Right renal pelvis (tissue), 4 donors: Measurements from ENCODE around the gene CCT7. TPM values are rescaled to one million over a fixed set of nuclear protein-coding genes. Genes with fewer than 3 reads are reported as not detected.
"Not testable (repeated sequence)": the region's sequence is repeated elsewhere in the genome, so short reads cannot be mapped to it uniquely, and the experiment has no call there.

Experiments used
- DNase-seq, 4 donors: peaks; one replicate each; pipeline ENCODE4 v3.0.0-alpha.2; 2013; ENCODE audit warnings: low read depth in 4 of 4, low spot score in 3 of 4, missing footprints in 1 of 4
- polyA plus RNA-seq, 4 donors: library from polyadenylated mRNA; unstranded; fragments of 120-200 nt; gene quantifications; one replicate each; pipeline ENCODE4 v1.2.1, GENCODE V29; 2013; ENCODE audit not compliant: insufficient read length in 4 of 4

Gene CCT7
- polyA plus RNA-seq, 4 donors: 246 to 280 (median 257) TPM

- no peak for DNase-seq
Observed at GRCh38 chr2:73254343-73255006, 20.4 kb downstream of the CCT7 start.

GRCh38 chr2:73255007-73255644 lies 21.0 kb downstream of the CCT7 start:
- no peak for DNase-seq

GRCh38 chr2:73255907-73256617 lies 22.0 kb downstream of the CCT7 start:
- DNase-seq: no peak

- no peak for DNase-seq
Observed at GRCh38 chr2:73256618-73256922, 22.5 kb downstream of the CCT7 start.

- DNase-seq: no peak
Observed at GRCh38 chr2:73257021-73257420, 22.9 kb downstream of the CCT7 start.

- DNase-seq: no peak
Observed at GRCh38 chr2:73257425-73258125, 23.5 kb downstream of the CCT7 start.

- no peak for DNase-seq
Observed at GRCh38 chr2:73258186-73258912, 24.2 kb downstream of the CCT7 start.

- no peak for DNase-seq
Observed at GRCh38 chr2:73258913-73259215, 24.8 kb downstream of the CCT7 start.

GRCh38 chr2:73259276-73259675 lies 25.2 kb downstream of the CCT7 start:
- no peak for DNase-seq

- DNase-seq: no peak
Observed at GRCh38 chr2:73259704-73260337, 25.7 kb downstream of the CCT7 start.

GRCh38 chr2:73260338-73260984 lies 26.4 kb downstream of the CCT7 start:
- no peak for DNase-seq

- no peak for DNase-seq
Observed at GRCh38 chr2:73262108-73262651, 28.1 kb downstream of the CCT7 start.

- DNase-seq: not testable (repeated sequence)
Observed at GRCh38 chr2:73262691-73263429, 28.8 kb downstream of the CCT7 start.

- no peak for DNase-seq
Observed at GRCh38 chr2:73263540-73264331, 29.6 kb downstream of the CCT7 start.

GRCh38 chr2:73264332-73264606 lies 30.2 kb downstream of the CCT7 start:
- no peak for DNase-seq

GRCh38 chr2:73264783-73265182 lies 30.7 kb downstream of the CCT7 start:
- DNase-seq: no peak

GRCh38 chr2:73265298-73266060 lies 31.4 kb downstream of the CCT7 start:
- no peak for DNase-seq
